Lower leg skin (tissue), 3 donors: ENCODE results near the gene ENTPD5.

ENCODE experiments used
- CTCF ChIP-seq, 3 donors: fragments of 450-650 bp; IDR thresholded peaks; one replicate each; pipeline ENCODE4 v1.5.1; 2016; ENCODE audit warnings: antibody characterized with exemption in 3 of 3, mild to moderate bottlenecking in 3 of 3, moderate library complexity in 2 of 3
- POLR2A ChIP-seq, 2 donors: fragments of 450-650 bp; IDR thresholded peaks; one replicate each; pipeline ENCODE4 v1.6.1; 2016 to 2017; ENCODE audit warnings: antibody characterized with exemption in 2 of 2, mild to moderate bottlenecking in 1 of 2, moderate library complexity in 1 of 2

- no peak for TF ChIP-seq CTCF (IDR thresholded peaks at IDR 0.05)
- no peak for TF ChIP-seq POLR2A (IDR thresholded peaks at IDR 0.05)
These were observed 83.4 kb downstream of the ENTPD5 start for GRCh38 chr14:73935666-73936065.
